Mesodermal cell (in vitro differentiated cells): ENCODE data around the gene STAT3.
A peak's percentile ranks its signal among the peaks of the same experiment; 100 is the strongest.

Experiments used
- H3K27ac ChIP-seq: 2 replicates; pipeline ENCODE4 v1.7.0; 2013; ENCODE audit warnings: mild to moderate bottlenecking, low read depth, low read length, moderate library complexity; ENCODE audit not compliant: severe bottlenecking
- H3K36me3 ChIP-seq: 2 replicates; pipeline ENCODE4 v1.7.1; 2013; ENCODE audit warnings: mild to moderate bottlenecking, low read length, moderate library complexity; ENCODE audit not compliant: control insufficient read depth, insufficient read depth
- H3K4me1 ChIP-seq: one replicate; pipeline ENCODE4 v1.7.1; 2013; ENCODE audit warnings: mild to moderate bottlenecking, low read length; ENCODE audit not compliant: insufficient read depth, control insufficient read depth, poor library complexity, severe bottlenecking
- H3K4me3 ChIP-seq: 2 replicates; pipeline ENCODE4 v1.7.0; 2013; ENCODE audit warnings: low read length, control low read depth, mild to moderate bottlenecking; ENCODE audit not compliant: insufficient read depth, poor library complexity, severe bottlenecking; ENCODE audit errors: extremely low read depth
- H3K9me3 ChIP-seq: 2 replicates; pipeline ENCODE4 v1.7.1; 2013; ENCODE audit warnings: mild to moderate bottlenecking, low read length, moderate library complexity; ENCODE audit not compliant: control insufficient read depth
- WGBS, 2 experiments: methylation state at CpG; one replicate each; pipeline ENCODE4 v1.1.5; 2013; ENCODE audit warnings: missing lambda C conversion rate in 2 of 2; ENCODE audit not compliant: insufficient coverage in 2 of 2; 5-methylcytosine and 5-hydroxymethylcytosine counted together

Gene STAT3

GRCh38 chr17:42282478-42283080 is 105.7 kb downstream of the STAT3 start:
- Histone ChIP-seq H3K9me3 (no peaks in the 10 kb centered on the region), H3K27ac (no peak overlapping the region), H3K36me3 (no peaks in the 10 kb centered on the region), H3K4me3 (no peak overlapping the region), H3K4me1 (no peaks in the 10 kb centered on the region)
- WGBS, 2 experiments: 90% methylated on average over 4 of the region's 6 CpGs; no CpG with 5 or more reads in 1 of the 2 experiments

- Histone ChIP-seq H3K36me3 (no peaks in the 10 kb centered on the region), H3K27ac (no peak overlapping the region), H3K9me3 (no peaks in the 10 kb centered on the region), H3K4me3 (no peak overlapping the region), H3K4me1 (peaks cover 5% of the 10 kb centered on the region)
- WGBS, 2 experiments: 77 to 93% methylated on average over 3 to 7 of the region's 7 CpGs
Measured at GRCh38 chr17:42281571-42282096, 106.6 kb downstream of the STAT3 start.

DNA sequence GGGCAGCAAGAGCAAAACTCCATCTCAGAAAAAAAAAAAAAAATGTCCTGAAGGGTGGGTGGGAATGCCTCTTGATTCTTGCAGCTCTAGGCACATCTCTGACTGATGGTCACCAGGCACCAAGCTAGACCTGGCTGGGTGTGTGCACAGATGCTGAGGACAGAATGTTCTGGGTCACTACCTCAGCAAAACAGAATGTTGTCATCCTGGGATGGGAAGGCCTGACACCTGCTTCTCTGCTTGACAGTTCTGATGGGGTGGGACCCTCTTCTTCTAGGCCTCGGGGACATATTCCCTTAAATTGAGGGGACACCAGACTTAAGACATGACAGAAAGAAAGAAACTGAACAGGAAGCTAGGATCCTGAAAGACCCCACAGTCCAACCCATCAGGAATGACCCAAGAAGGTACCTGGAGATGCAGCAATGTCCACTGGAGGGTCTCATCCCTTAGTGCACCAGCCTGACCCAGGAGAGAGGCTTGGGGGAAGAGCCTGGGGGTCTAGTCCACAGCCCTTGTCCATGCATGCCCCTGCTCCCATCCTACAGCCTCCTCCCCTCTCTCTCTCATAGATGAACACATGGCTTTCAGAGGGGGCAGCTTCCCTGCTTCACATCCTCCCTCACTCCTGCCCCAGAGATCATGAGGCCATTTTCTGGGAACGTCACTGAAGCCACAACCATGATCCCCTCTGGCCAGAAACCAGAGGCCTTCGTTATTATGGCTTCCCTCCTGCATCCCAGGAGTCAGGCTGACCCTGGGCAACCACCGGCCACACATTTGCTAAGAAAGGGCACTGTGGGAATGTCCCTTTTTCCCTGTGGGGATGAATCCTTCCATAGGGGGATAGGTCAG is 108.2 kb downstream of the STAT3 start:
- Histone ChIP-seq H3K27ac (no peak overlapping the region), H3K4me1 (peaks cover 5% of the 10 kb centered on the region), H3K9me3 (no peaks in the 10 kb centered on the region), H3K4me3 (no peak overlapping the region), H3K36me3 (no peaks in the 10 kb centered on the region)
- 90 to 96% methylated on average over 4 of the region's 4 CpGs for whole genome bisulfite sequencing, 2 experiments

- WGBS, 2 experiments: 68 to 82% methylated on average over 4 to 6 of the region's 6 CpGs
Measured at GRCh38 chr17:42277342-42277712, 110.9 kb downstream of the STAT3 start.

DNA sequence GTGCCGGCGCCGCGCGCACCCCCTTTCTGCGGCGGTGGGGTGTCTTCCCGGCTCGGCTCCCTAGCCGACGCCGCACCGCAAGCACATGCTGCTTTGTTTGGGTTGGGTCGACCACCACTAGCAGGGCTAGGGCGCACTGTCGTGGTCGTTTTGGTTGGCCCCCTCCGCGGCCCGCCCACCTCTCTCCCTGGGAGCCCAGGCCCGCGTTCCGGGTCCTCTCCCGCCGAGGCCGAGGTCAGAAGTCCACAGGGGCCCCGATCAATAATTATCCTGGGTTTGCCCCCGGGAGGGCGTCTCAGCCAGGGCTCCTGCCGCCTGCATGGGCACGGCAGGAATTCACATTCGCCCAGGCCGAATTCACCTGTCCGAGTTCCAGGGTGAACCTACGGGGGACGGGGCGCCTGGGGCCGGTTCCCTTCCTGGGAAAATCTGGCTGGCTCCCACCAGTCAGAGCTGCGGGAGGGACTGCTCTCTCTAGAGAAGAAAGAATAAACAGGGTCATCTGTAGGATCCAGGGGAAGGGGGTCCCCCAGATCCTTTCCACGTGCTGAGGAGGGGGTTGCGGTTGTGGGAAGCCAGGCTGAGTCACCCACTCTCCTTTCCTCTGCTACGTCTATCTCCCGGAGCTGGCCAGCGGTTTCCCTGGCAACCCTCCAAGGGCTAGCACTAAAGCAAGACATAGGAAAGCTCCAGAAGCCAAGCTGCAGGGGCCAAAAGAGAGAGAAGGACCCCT is 111.5 kb downstream of the STAT3 start:
- H3K4me3 ChIP-seq: peak overlapping the region; percentile 80
- H3K36me3 ChIP-seq: no peaks in the 10 kb centered on the region
- H3K27ac ChIP-seq: peak overlapping the region; percentile 78
- H3K4me1 ChIP-seq: peaks cover 10% of the 10 kb centered on the region
- WGBS, 2 experiments: 3 to 4% methylated on average over 27 to 37 of the region's 44 CpGs
- no peaks in the 10 kb centered on the region for H3K9me3 ChIP-seq

More at GRCh38 chr17:42277342-42277712, 110.9 kb downstream of the STAT3 start:
- peak overlapping the region; percentile 78 for H3K27ac ChIP-seq
- H3K9me3 ChIP-seq: no peaks in the 10 kb centered on the region
- peak overlapping the region; percentile 80 for H3K4me3 ChIP-seq
- H3K4me1 ChIP-seq: peaks cover 10% of the 10 kb centered on the region
- H3K36me3 ChIP-seq: no peaks in the 10 kb centered on the region

DNA sequence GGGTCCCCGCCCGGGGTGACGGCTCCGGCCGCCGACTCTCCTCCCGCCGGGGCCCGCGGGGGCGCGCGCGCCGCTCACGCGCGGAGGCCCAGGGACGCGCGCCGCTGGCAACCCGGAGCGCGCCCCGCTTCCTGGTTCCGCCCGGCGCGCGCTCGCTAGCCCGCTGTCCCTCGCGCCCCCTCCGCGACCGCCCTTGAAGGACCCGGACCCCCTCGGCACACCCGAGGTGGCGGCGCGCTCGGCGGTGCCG is 112.0 kb downstream of the STAT3 start, which contains the start of gene STAT5B:
TSS of gene STAT5B (minus strand) at position 33 of the 250 bp plus-strand sequence. CDS start 44,264 bp downstream, outside the sequence.
- peaks cover 10% of the 10 kb centered on the region for H3K4me1 ChIP-seq
- peak within 1 kb of the TSS; percentile 78 for H3K27ac ChIP-seq
- H3K4me3 ChIP-seq: peak within 1 kb of the TSS; percentile 80
- 0% methylated on average over 30 to 39 of the region's 47 CpGs for WGBS, 2 experiments
- no peaks in the 10 kb centered on the region for H3K36me3 ChIP-seq
- H3K9me3 ChIP-seq: no peaks in the 10 kb centered on the region

DNA sequence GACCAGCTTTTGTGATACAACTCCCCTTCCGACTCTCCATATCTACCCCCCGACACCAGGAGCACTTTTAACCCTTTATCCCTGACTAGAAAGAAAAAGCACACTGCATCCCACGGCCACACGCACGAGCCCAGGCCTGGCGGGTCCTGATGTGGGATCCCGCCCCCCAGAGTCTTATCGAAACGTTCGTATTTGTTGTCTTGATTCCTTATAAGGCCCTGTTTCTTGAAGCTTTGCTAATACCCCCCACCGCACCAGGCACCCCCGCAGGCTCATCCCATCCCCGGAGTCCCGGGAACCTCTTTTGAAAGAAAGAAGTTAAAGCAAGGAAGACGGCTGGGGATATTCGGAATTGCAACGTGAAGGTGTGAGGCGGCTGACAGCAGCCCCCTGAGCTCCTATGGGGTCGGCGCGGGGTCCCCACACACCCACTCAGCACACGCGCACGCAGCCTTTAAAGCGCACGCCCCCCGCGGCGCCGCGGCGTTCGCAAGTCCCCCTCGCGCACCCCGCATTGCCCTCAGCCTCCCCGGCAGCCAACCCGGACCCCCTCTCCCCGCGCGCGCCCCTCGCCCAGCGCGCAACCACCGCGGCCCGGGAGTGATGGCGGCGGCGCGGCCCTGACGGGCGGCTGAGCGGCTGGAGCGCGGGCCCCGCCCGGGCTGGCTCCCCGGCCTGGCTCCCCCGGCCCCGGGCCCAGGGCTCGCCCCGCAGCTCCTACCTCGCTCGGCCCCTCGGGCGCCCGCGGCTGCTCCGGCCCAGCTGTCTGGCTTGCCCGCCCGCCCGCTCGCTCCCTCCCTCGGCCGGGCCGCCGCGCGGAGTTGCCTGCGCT is 112.5 kb downstream of the STAT3 start:
- H3K4me1 ChIP-seq: peaks cover 10% of the 10 kb centered on the region
- 0 to 1% methylated on average over 32 to 48 of the region's 82 CpGs for WGBS, 2 experiments
- H3K27ac ChIP-seq: no peak overlapping the region
- H3K36me3 ChIP-seq: no peaks in the 10 kb centered on the region
- peak overlapping the region; percentile 80 for H3K4me3 ChIP-seq
- H3K9me3 ChIP-seq: no peaks in the 10 kb centered on the region

- Histone ChIP-seq H3K9me3 (no peaks in the 10 kb centered on the region), H3K36me3 (no peaks in the 10 kb centered on the region), H3K4me1 (peaks cover 10% of the 10 kb centered on the region), H3K27ac (no peak overlapping the region), H3K4me3 (peak overlapping the region; percentile 80)
- WGBS, 2 experiments: 17 to 21% methylated on average over 10 to 11 of the region's 13 CpGs
Measured at GRCh38 chr17:42274812-42275526, 113.3 kb downstream of the STAT3 start.

DNA sequence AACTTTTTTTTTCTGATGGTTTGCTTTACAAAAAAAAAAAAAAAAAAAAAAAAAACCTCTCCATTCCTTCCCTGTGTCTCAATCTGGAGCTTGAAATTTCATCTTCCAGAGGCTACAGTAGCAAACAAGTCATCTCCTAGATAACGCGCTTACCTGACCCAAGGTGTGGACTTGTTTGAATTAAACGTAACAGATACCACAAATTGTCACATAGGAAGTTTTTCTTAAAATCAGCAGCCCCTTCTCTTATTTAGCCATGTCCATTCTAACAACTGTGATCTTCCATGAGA is 114.0 kb downstream of the STAT3 start:
- peaks cover 10% of the 10 kb centered on the region for H3K4me1 ChIP-seq
- no peak overlapping the region for H3K4me3 ChIP-seq
- H3K36me3 ChIP-seq: no peaks in the 10 kb centered on the region
- no peaks in the 10 kb centered on the region for H3K9me3 ChIP-seq
- no peak overlapping the region for H3K27ac ChIP-seq
- WGBS, 2 experiments: 82 to 100% methylated on average over 3 of the region's 3 CpGs
